ENCODE measurements around the gene TDP2. TPM values are rescaled to one million over a fixed set of nuclear protein-coding genes. Genes with fewer than 3 reads are reported as not detected.

TDP2 gene
- polyA plus RNA-seq, 1 donor from 2014 or later, result 49.0 TPM

DNA sequence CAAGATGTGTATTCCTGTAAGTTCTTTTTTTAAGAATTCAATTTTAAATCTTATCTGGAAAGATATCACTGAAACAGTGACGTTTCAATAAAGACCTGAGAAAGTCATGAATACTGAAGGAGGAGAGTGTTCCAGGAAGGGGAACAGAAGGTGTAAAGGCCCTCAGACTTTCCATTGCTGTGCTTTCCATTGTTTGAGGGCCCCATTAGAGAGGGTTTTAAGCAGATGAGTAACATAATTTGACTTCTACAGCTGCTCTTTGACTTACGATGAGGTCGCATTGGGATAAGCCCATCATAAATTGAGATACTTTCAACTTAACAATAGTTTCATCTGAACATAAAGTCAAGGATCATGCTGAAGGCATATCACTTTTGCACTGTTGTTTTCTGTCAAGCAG is 24.9 kb upstream of the TDP2 start:
- Histone ChIP-seq H3F3A (ENCODE audit: insufficient read depth, low read length, poor library complexity, severe bottlenecking) (no peaks in the 10 kb centered on the region), H3K9me2 (ENCODE audit: insufficient read depth, low read length) (no peaks in the 10 kb centered on the region), H3K4me2 (ENCODE audit: low read length) (no peak overlapping the region), H3K4me3 (ENCODE audit: low read length) (no peak overlapping the region), H3K79me2 (replicated peaks; ENCODE audit: insufficient read depth, low read length) (no peaks in the 10 kb centered on the region), H2AFZ (ENCODE audit: low read depth, low read length) (no peak overlapping the region), H3K9ac (ENCODE audit: low read length) (no peak overlapping the region), H3K9me3 (ENCODE audit: low read length) (no peaks in the 10 kb centered on the region), H3K27ac (ENCODE audit: low read length) (no peak overlapping the region), H3K27me3 (ENCODE audit: insufficient read depth, low read depth, low read length) (no peaks in the 10 kb centered on the region), H4K20me1 (ENCODE audit: insufficient read depth) (no peaks in the 10 kb centered on the region), H3K36me3 (ENCODE audit: insufficient read depth, low read length) (no peaks in the 10 kb centered on the region)
- TF ChIP-seq EP300 (conservative IDR thresholded peaks at IDR 0.05; ENCODE audit: poor library complexity, severe bottlenecking) (no peak), POLR2AphosphoS5 (IDR thresholded peaks at IDR 0.05) (no peak), EZH2 (IDR thresholded peaks at IDR 0.05; ENCODE audit: borderline replicate concordance, insufficient read depth, low read length, poor library complexity, severe bottlenecking) (no peak)
- TF ChIP-seq, protein P1, sequence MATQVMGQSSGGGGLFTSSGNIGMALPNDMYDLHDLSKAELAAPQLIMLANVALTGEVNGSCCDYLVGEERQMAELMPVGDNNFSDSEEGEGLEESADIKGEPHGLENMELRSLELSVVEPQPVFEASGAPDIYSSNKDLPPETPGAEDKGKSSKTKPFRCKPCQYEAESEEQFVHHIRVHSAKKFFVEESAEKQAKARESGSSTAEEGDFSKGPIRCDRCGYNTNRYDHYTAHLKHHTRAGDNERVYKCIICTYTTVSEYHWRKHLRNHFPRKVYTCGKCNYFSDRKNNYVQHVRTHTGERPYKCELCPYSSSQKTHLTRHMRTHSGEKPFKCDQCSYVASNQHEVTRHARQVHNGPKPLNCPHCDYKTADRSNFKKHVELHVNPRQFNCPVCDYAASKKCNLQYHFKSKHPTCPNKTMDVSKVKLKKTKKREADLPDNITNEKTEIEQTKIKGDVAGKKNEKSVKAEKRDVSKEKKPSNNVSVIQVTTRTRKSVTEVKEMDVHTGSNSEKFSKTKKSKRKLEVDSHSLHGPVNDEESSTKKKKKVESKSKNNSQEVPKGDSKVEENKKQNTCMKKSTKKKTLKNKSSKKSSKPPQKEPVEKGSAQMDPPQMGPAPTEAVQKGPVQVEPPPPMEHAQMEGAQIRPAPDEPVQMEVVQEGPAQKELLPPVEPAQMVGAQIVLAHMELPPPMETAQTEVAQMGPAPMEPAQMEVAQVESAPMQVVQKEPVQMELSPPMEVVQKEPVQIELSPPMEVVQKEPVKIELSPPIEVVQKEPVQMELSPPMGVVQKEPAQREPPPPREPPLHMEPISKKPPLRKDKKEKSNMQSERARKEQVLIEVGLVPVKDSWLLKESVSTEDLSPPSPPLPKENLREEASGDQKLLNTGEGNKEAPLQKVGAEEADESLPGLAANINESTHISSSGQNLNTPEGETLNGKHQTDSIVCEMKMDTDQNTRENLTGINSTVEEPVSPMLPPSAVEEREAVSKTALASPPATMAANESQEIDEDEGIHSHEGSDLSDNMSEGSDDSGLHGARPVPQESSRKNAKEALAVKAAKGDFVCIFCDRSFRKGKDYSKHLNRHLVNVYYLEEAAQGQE (IDR thresholded peaks at IDR 0.05; ENCODE audit: borderline replicate concordance), result no peak

DNA sequence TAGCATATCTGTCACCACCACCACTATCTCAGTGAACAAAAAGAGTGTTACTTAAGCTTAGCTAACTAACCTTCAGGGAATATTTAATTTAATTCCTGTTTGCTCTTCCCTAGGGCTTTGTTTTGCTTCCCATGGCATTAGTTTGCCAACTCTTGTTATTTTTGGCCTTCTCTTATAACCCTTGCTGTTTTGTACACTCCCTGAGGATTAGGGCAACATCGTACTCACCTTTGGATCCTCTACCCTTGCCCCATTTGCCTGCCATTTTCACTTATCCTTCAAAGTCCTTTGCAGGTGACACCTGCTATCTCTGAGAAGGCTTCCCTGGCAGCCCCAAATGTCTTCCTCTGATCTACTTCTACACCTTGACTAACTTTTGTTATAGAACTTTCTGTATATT is 23.9 kb upstream of the TDP2 start:
- no peaks in the 10 kb centered on the region for H4K20me1 ChIP-seq (ENCODE audit: insufficient read depth)
- H3K27ac ChIP-seq (ENCODE audit: low read length), result no peak overlapping the region
- TF ChIP-seq, protein P1 (IDR thresholded peaks at IDR 0.05; ENCODE audit: borderline replicate concordance), result no peak
- TF ChIP-seq EP300 (conservative IDR thresholded peaks at IDR 0.05; ENCODE audit: poor library complexity, severe bottlenecking) (no peak), MXI1 (conservative IDR thresholded peaks at IDR 0.05; ENCODE audit: poor library complexity, severe bottlenecking) (no peak), EZH2 (IDR thresholded peaks at IDR 0.05; ENCODE audit: borderline replicate concordance, insufficient read depth, low read length, poor library complexity, severe bottlenecking) (no peak), TAF1 (IDR thresholded peaks at IDR 0.05; ENCODE audit: low read depth) (no peak), SMC3 (conservative IDR thresholded peaks at IDR 0.05; ENCODE audit: poor library complexity) (no peak), RAD21 (conservative IDR thresholded peaks at IDR 0.05) (no peak), POLR2AphosphoS5 (IDR thresholded peaks at IDR 0.05) (no peak)
- TF ChIP-seq, protein P2, sequence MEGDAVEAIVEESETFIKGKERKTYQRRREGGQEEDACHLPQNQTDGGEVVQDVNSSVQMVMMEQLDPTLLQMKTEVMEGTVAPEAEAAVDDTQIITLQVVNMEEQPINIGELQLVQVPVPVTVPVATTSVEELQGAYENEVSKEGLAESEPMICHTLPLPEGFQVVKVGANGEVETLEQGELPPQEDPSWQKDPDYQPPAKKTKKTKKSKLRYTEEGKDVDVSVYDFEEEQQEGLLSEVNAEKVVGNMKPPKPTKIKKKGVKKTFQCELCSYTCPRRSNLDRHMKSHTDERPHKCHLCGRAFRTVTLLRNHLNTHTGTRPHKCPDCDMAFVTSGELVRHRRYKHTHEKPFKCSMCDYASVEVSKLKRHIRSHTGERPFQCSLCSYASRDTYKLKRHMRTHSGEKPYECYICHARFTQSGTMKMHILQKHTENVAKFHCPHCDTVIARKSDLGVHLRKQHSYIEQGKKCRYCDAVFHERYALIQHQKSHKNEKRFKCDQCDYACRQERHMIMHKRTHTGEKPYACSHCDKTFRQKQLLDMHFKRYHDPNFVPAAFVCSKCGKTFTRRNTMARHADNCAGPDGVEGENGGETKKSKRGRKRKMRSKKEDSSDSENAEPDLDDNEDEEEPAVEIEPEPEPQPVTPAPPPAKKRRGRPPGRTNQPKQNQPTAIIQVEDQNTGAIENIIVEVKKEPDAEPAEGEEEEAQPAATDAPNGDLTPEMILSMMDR (IDR thresholded peaks at IDR 0.05; ENCODE audit: poor library complexity, severe bottlenecking), result no peak

More for the DNA sequence above, 23.9 kb upstream of the TDP2 start:
- Histone ChIP-seq H3K9me3 (ENCODE audit: low read length) (no peaks in the 10 kb centered on the region), H3K4me2 (ENCODE audit: low read length) (no peak overlapping the region), H2AFZ (ENCODE audit: low read depth, low read length) (no peak overlapping the region), H3K27me3 (ENCODE audit: insufficient read depth, low read depth, low read length) (no peaks in the 10 kb centered on the region), H3F3A (ENCODE audit: insufficient read depth, low read length, poor library complexity, severe bottlenecking) (no peaks in the 10 kb centered on the region), H3K9me2 (ENCODE audit: insufficient read depth, low read length) (no peaks in the 10 kb centered on the region), H3K4me3 (ENCODE audit: low read length) (no peak overlapping the region), H3K9ac (ENCODE audit: low read length) (no peak overlapping the region), H3K36me3 (ENCODE audit: insufficient read depth, low read length) (no peaks in the 10 kb centered on the region), H3K79me2 (replicated peaks; ENCODE audit: insufficient read depth, low read length) (no peaks in the 10 kb centered on the region)

Data from neural cell (in vitro differentiated cells).